Heart left ventricle (tissue), 13 donors: Measurements from ENCODE around the gene KCNAB2.

Experiments used
- CTCF ChIP-seq, 12 donors: fragments of 200-600 bp; sonication (generic) in 4 of 12; IDR thresholded peaks; one replicate each; pipeline versions ENCODE4 v1.5.0 to v1.8.0; 2018 to 2022; ENCODE audit warnings: antibody characterized with exemption in 12 of 12, mild to moderate bottlenecking in 5 of 12
- POLR2A ChIP-seq, 2 donors: fragments of 450-650 bp; IDR thresholded peaks; one replicate each; pipeline ENCODE4 v1.6.1; 2017; ENCODE audit warnings: antibody characterized with exemption in 2 of 2, mild to moderate bottlenecking in 2 of 2, moderate library complexity in 2 of 2
- donor health status: ischemic (EF 13 %, LVEDD 7.1; RV severe dilation, severe dysfunction).
- donor health status: DM: no; HTN: yes; CAD: no.
- donor health status: DM: no; HTN: no; CAD: no.
- donor health status: ischemic (EF 25% LVEDD 6.9; RV normal size, moderate dysfunction).
- donor health status: ischemic (EF 25% LVEDD 5.7; RV mildly dilated, moderate dysfunction).
- donor health status: ischemic (EF 35%, LVEDD 5.7; RV mildly dilated, moderate dysfunction).
- donor health status: nonischemic (EF 11% LVEDD 7.7; RV severe dilation, severe dysfunction).
- donor health status: DM: yes; HTN: yes; CAD: no.
- donor health status: PGD.
- donor health status: ischemic (EF 29% LVEDD 5.4; RV normal size, mild dysfunction).
- donor health status: nonischemic (EF 23%, LVEDD 6.1; RV moderate dilation, normal function).

GRCh38 chr1:6070450-6070974, 24.8 kb downstream of the KCNAB2 start:
- TF ChIP-seq CTCF (IDR thresholded peaks at IDR 0.05) = no peak
- no peak for TF ChIP-seq POLR2A (IDR thresholded peaks at IDR 0.05)
